ENCODE data around the gene MAOB. TPM values are rescaled to one million over a fixed set of nuclear protein-coding genes. Genes with fewer than 3 reads are reported as not detected.

MAOB gene
- total and polyA plus RNA-seq, 4 donors: 12.6 to 59.6 (median 39.8) TPM

DNA sequence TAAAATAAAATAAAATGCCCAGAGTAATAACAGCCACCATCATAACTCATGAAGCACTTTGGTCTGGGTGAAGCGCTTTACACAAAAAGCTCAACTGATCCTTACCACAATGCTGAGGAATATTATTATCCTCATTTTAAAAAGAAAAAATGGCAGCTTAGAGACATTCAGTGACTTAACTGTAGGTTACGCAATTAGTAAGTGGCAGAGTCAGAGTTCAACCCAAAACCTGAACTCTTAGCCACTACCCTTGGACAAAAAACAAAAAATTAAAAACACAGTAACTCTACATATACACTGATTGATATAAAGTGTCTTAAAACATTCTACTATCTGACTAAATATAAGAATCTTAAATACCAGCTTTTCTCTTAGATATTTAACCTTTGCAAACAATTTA lies 34.9 kb downstream of the MAOB start:
- Histone ChIP-seq H3K36me3 (ENCODE audit: control insufficient read depth in 1 of 2, insufficient read depth in 2 of 2, low read length in 1 of 2) (no peaks in the 10 kb centered on the region), H3K4me1 (ENCODE audit: control insufficient read depth in 1 of 2, insufficient read depth in 2 of 2, low read length in 2 of 2) (no peaks in the 10 kb centered on the region), H3K9me3 (ENCODE audit: control insufficient read depth, low read length) (no peaks in the 10 kb centered on the region), H3K27me3 (ENCODE audit: control insufficient read depth in 1 of 2, insufficient read depth in 2 of 2, low read length in 1 of 2) (no peaks in the 10 kb centered on the region), H3K4me3 (ENCODE audit: low read length in 2 of 2) (no peak overlapping the region), H3K27ac (ENCODE audit: low read depth in 1 of 2, low read length in 2 of 2) (no peak overlapping the region)
- 87 to 95% methylated on average over 2 of the region's 2 CpGs for WGBS, 2 donors
- ATAC-seq (ENCODE audit: low FRiP score) (no peak), DNase-seq (no peak)
- intact Hi-C loops (cut with DNase I): no loop called here

- no peaks in the 10 kb centered on the region for H3K36me3 ChIP-seq (ENCODE audit: control insufficient read depth in 1 of 2, insufficient read depth in 2 of 2, low read length in 1 of 2)
- no peak for ATAC-seq (ENCODE audit: low FRiP score)
These were observed 35.7 kb downstream of the MAOB start for GRCh38 chrX:43846558-43846957.

GRCh38 chrX:43845776-43846175 lies 36.5 kb downstream of the MAOB start:
- no peak overlapping the region for H3K4me3 ChIP-seq (ENCODE audit: low read length in 2 of 2)

More at GRCh38 chrX:43846558-43846957, 35.7 kb downstream of the MAOB start:
- H3K4me1 ChIP-seq (ENCODE audit: control insufficient read depth in 1 of 2, insufficient read depth in 2 of 2, low read length in 2 of 2): no peaks in the 10 kb centered on the region
- no peaks in the 10 kb centered on the region for H3K9me3 ChIP-seq (ENCODE audit: control insufficient read depth, low read length)
- DNase-seq: no peak
- no peaks in the 10 kb centered on the region for H3K27me3 ChIP-seq (ENCODE audit: control insufficient read depth in 1 of 2, insufficient read depth in 2 of 2, low read length in 1 of 2)
- intact Hi-C loops (cut with DNase I): no loop called here
- no peak overlapping the region for H3K4me3 ChIP-seq (ENCODE audit: low read length in 2 of 2)
- H3K27ac ChIP-seq (ENCODE audit: low read depth in 1 of 2, low read length in 2 of 2): no peak overlapping the region

GRCh38 chrX:43840265-43840664 lies 42.0 kb downstream of the MAOB start:
- Histone ChIP-seq H3K4me3 (ENCODE audit: low read length in 2 of 2) (no peak overlapping the region), H3K36me3 (ENCODE audit: control insufficient read depth in 1 of 2, insufficient read depth in 2 of 2, low read length in 1 of 2) (no peaks in the 10 kb centered on the region), H3K9me3 (ENCODE audit: control insufficient read depth, low read length) (no peaks in the 10 kb centered on the region), H3K27ac (ENCODE audit: low read depth in 1 of 2, low read length in 2 of 2) (no peak overlapping the region), H3K27me3 (ENCODE audit: control insufficient read depth in 1 of 2, insufficient read depth in 2 of 2, low read length in 1 of 2) (no peaks in the 10 kb centered on the region), H3K4me1 (ENCODE audit: control insufficient read depth in 1 of 2, insufficient read depth in 2 of 2, low read length in 2 of 2) (no peaks in the 10 kb centered on the region)
- intact Hi-C loops (cut with DNase I): no loop called here
- WGBS, 2 donors: 72 to 94% methylated on average over 3 of the region's 3 CpGs
- ATAC-seq (ENCODE audit: low FRiP score) (no peak), DNase-seq (no peak)

More at GRCh38 chrX:43845776-43846175, 36.5 kb downstream of the MAOB start:
- no peaks in the 10 kb centered on the region for H3K27me3 ChIP-seq (ENCODE audit: control insufficient read depth in 1 of 2, insufficient read depth in 2 of 2, low read length in 1 of 2)
- H3K27ac ChIP-seq (ENCODE audit: low read depth in 1 of 2, low read length in 2 of 2): no peak overlapping the region
- H3K4me1 ChIP-seq (ENCODE audit: control insufficient read depth in 1 of 2, insufficient read depth in 2 of 2, low read length in 2 of 2): no peaks in the 10 kb centered on the region
- WGBS, 2 donors: 88 to 90% methylated on average over 2 of the region's 2 CpGs
- H3K9me3 ChIP-seq (ENCODE audit: control insufficient read depth, low read length): no peaks in the 10 kb centered on the region
- intact Hi-C loops (cut with DNase I): no loop called here
- H3K36me3 ChIP-seq (ENCODE audit: control insufficient read depth in 1 of 2, insufficient read depth in 2 of 2, low read length in 1 of 2): no peaks in the 10 kb centered on the region
- DNase-seq (no peak), ATAC-seq (ENCODE audit: low FRiP score) (no peak)

GRCh38 chrX:43836435-43837184 lies 45.6 kb downstream of the MAOB start:
- H3K4me3 ChIP-seq (ENCODE audit: low read length in 2 of 2): no peak overlapping the region
- H3K27me3 ChIP-seq (ENCODE audit: control insufficient read depth in 1 of 2, insufficient read depth in 2 of 2, low read length in 1 of 2): no peaks in the 10 kb centered on the region
- H3K27ac ChIP-seq (ENCODE audit: low read depth in 1 of 2, low read length in 2 of 2): no peak overlapping the region
- 12 to 18% methylated on average over 3 of the region's 3 CpGs for WGBS, 2 donors
- no peak for DNase-seq
- H3K4me1 ChIP-seq (ENCODE audit: control insufficient read depth in 1 of 2, insufficient read depth in 2 of 2, low read length in 2 of 2): no peaks in the 10 kb centered on the region
- no peak for ATAC-seq (ENCODE audit: low FRiP score)
- intact Hi-C loops (cut with DNase I): loop anchor here in 1 of 2 donors (2.0 kb wide), 1 partner anchor 102 kb away; no protein-coding TSS in a partner anchor
- H3K9me3 ChIP-seq (ENCODE audit: control insufficient read depth, low read length): no peaks in the 10 kb centered on the region
- H3K36me3 ChIP-seq (ENCODE audit: control insufficient read depth in 1 of 2, insufficient read depth in 2 of 2, low read length in 1 of 2): no peaks in the 10 kb centered on the region

GRCh38 chrX:43835559-43835958 lies 46.7 kb downstream of the MAOB start:
- intact Hi-C loops (cut with DNase I): loop anchor here in 1 of 2 donors (1.0 kb wide), 1 partner anchor 105 kb away; no protein-coding TSS in a partner anchor
- WGBS, 2 donors: 61 to 93% methylated on average over 1 of the region's 1 CpG
- Histone ChIP-seq H3K36me3 (ENCODE audit: control insufficient read depth in 1 of 2, insufficient read depth in 2 of 2, low read length in 1 of 2) (no peaks in the 10 kb centered on the region), H3K27me3 (ENCODE audit: control insufficient read depth in 1 of 2, insufficient read depth in 2 of 2, low read length in 1 of 2) (no peaks in the 10 kb centered on the region), H3K4me3 (ENCODE audit: low read length in 2 of 2) (no peak overlapping the region), H3K27ac (ENCODE audit: low read depth in 1 of 2, low read length in 2 of 2) (no peak overlapping the region), H3K4me1 (ENCODE audit: control insufficient read depth in 1 of 2, insufficient read depth in 2 of 2, low read length in 2 of 2) (no peaks in the 10 kb centered on the region), H3K9me3 (ENCODE audit: control insufficient read depth, low read length) (no peaks in the 10 kb centered on the region)
- DNase-seq (no peak), ATAC-seq (ENCODE audit: low FRiP score) (no peak)

DNA sequence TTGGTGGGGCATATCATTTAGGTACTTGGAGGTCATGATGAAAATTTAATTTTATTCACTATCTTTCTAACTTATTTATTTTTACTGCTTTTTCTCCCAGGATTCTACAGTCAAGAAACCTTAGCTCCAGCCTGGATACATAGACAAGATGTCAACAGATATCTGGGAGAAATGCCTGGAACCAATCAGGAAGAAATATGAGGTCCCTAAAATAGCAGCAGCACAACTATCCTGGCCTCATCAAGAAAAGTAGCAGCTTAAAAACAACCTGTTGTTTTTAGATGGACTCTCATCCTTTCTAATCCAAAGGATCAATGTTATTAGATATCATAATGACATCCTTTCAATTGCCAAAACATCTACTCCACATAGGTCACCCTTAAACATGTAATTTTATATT lies 54.5 kb downstream of the MAOB start:
- DNase-seq (no peak), ATAC-seq (ENCODE audit: low FRiP score) (no peak)
- intact Hi-C loops (cut with DNase I): no loop called here
- no peaks in the 10 kb centered on the region for H3K27me3 ChIP-seq (ENCODE audit: control insufficient read depth in 1 of 2, insufficient read depth in 2 of 2, low read length in 1 of 2)
- no peaks in the 10 kb centered on the region for H3K9me3 ChIP-seq (ENCODE audit: control insufficient read depth, low read length)
- H3K4me1 ChIP-seq (ENCODE audit: control insufficient read depth in 1 of 2, insufficient read depth in 2 of 2, low read length in 2 of 2): peaks cover 0 to 2% of the 10 kb centered on the region in 2 donors
- H3K4me3 ChIP-seq (ENCODE audit: low read length in 2 of 2): no peak overlapping the region
- H3K27ac ChIP-seq (ENCODE audit: low read depth in 1 of 2, low read length in 2 of 2): no peak overlapping the region
- H3K36me3 ChIP-seq (ENCODE audit: control insufficient read depth in 1 of 2, insufficient read depth in 2 of 2, low read length in 1 of 2): no peaks in the 10 kb centered on the region

GRCh38 chrX:43822014-43822413 lies 60.2 kb downstream of the MAOB start:
- H3K36me3 ChIP-seq (ENCODE audit: control insufficient read depth in 1 of 2, insufficient read depth in 2 of 2, low read length in 1 of 2): no peaks in the 10 kb centered on the region
- H3K4me1 ChIP-seq (ENCODE audit: control insufficient read depth in 1 of 2, insufficient read depth in 2 of 2, low read length in 2 of 2): no peaks in the 10 kb centered on the region
- H3K9me3 ChIP-seq (ENCODE audit: control insufficient read depth, low read length): no peaks in the 10 kb centered on the region
- no peak overlapping the region for H3K4me3 ChIP-seq (ENCODE audit: low read length in 2 of 2)
- 14 to 20% methylated on average over 1 of the region's 1 CpG for WGBS, 2 donors
- no peaks in the 10 kb centered on the region for H3K27me3 ChIP-seq (ENCODE audit: control insufficient read depth in 1 of 2, insufficient read depth in 2 of 2, low read length in 1 of 2)
- no peak overlapping the region for H3K27ac ChIP-seq (ENCODE audit: low read depth in 1 of 2, low read length in 2 of 2)
- DNase-seq (no peak), ATAC-seq (ENCODE audit: low FRiP score) (no peak)
- intact Hi-C loops (cut with DNase I): no loop called here

DNA sequence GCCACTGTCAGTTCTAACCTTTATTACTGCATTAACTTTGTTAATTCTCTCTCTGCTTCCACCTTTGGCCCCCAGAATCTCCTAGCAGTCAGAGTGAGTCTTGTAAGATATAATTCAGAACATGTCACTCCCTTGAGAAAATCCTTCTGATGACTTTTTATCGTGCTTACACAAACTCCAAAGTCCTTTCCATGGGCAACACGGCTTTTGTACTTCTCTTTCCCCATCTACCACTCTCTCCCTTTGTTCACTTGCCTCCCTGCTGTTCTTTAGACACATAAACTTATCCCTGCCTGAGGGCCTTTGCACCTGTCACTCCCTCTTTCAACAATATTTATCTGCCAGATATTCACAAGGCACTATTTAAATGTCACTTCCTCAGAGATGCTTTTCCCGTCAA lies 64.8 kb downstream of the MAOB start:
- no peak overlapping the region for H3K4me3 ChIP-seq (ENCODE audit: low read length in 2 of 2)
- no peaks in the 10 kb centered on the region for H3K4me1 ChIP-seq (ENCODE audit: control insufficient read depth in 1 of 2, insufficient read depth in 2 of 2, low read length in 2 of 2)
- H3K36me3 ChIP-seq (ENCODE audit: control insufficient read depth in 1 of 2, insufficient read depth in 2 of 2, low read length in 1 of 2): no peaks in the 10 kb centered on the region
- intact Hi-C loops (cut with DNase I): no loop called here
- ATAC-seq (ENCODE audit: low FRiP score) (no peak), DNase-seq (no peak)
- H3K9me3 ChIP-seq (ENCODE audit: control insufficient read depth, low read length): no peaks in the 10 kb centered on the region
- no peak overlapping the region for H3K27ac ChIP-seq (ENCODE audit: low read depth in 1 of 2, low read length in 2 of 2)
- WGBS, 2 donors: 69 to 87% methylated on average over 3 of the region's 3 CpGs
- H3K27me3 ChIP-seq (ENCODE audit: control insufficient read depth in 1 of 2, insufficient read depth in 2 of 2, low read length in 1 of 2): no peaks in the 10 kb centered on the region

Measured in aorta (tissue), 5 donors.